ENCODE data around the gene ZNF891. TPM values are rescaled to one million over a fixed set of nuclear protein-coding genes. Genes with fewer than 3 reads are reported as not detected.

The ZNF891 gene
- total and polyA plus RNA-seq, 2 of the 13 experiments (the other 11 are each of a cell fraction or from before 2014, with no cell fraction given) = 1.3 to 2.1 TPM

- BruUV-seq (replicated peaks) = no TSS peak
- H2AFZ ChIP-seq (ENCODE audit: low read length) = no peak overlapping the region
- no peak for ATAC-seq
- no peaks in the 10 kb centered on the region for H3K4me1 ChIP-seq (ENCODE audit: insufficient read depth, low read length)
- no peaks in the 10 kb centered on the region for H3K79me2 ChIP-seq (ENCODE audit: insufficient read depth, low read length)
- H3K27ac ChIP-seq (ENCODE audit: extremely low read length, insufficient read depth, low read length) = no peak overlapping the region
- CTCF ChIA-PET (ENCODE audit: low intra/inter-chr PET ratio, low total read pairs) = no interaction called here
- peaks cover 4 to 8% of the 10 kb centered on the region in 2 experiments; a peak in 4 of 5 replicates for H3K36me3 ChIP-seq (replicated peaks in 1 of 2; ENCODE audit: control insufficient read depth in 1 of 2, insufficient read depth in 2 of 2, low read length in 2 of 2)
- no peak for DNase-seq (ENCODE audit: low spot score)
- intact Hi-C loops (cut with micrococcal nuclease; ENCODE audit: unreplicated experiment) (no loop called here), in situ Hi-C loops (cut with HindIII; ENCODE audit: extremely low pct_ligation_motif_present, low pct_unique_long_range_greater_than_20kb) (no loop called here)
- no peak for FAIRE-seq
- H3K9me3 ChIP-seq (ENCODE audit: low read length) = peaks cover 86% of the 10 kb centered on the region
- POLR2A ChIA-PET = no interaction called here
- 89% methylated on average over 7 of the region's 8 CpGs for WGBS (ENCODE audit: low lambda C conversion rate)
- H3K4me2 ChIP-seq (ENCODE audit: low read depth, low read length) = no peak overlapping the region
- no peaks in the 10 kb centered on the region for H4K20me1 ChIP-seq (ENCODE audit: insufficient read depth, low read length)
- H3K4me3 ChIP-seq (replicated peaks in 1 of 3; ENCODE audit: insufficient read depth in 1 of 3, low read depth in 2 of 3, low read length in 3 of 3) = no peak overlapping the region
- H3K9ac ChIP-seq (ENCODE audit: insufficient read depth, low read depth, low read length) = no peak overlapping the region
- no peaks in the 10 kb centered on the region for H3K27me3 ChIP-seq (ENCODE audit: control insufficient read depth in 1 of 2, insufficient read depth in 2 of 2, low read length in 2 of 2)
- TF ChIP-seq, protein P1, sequence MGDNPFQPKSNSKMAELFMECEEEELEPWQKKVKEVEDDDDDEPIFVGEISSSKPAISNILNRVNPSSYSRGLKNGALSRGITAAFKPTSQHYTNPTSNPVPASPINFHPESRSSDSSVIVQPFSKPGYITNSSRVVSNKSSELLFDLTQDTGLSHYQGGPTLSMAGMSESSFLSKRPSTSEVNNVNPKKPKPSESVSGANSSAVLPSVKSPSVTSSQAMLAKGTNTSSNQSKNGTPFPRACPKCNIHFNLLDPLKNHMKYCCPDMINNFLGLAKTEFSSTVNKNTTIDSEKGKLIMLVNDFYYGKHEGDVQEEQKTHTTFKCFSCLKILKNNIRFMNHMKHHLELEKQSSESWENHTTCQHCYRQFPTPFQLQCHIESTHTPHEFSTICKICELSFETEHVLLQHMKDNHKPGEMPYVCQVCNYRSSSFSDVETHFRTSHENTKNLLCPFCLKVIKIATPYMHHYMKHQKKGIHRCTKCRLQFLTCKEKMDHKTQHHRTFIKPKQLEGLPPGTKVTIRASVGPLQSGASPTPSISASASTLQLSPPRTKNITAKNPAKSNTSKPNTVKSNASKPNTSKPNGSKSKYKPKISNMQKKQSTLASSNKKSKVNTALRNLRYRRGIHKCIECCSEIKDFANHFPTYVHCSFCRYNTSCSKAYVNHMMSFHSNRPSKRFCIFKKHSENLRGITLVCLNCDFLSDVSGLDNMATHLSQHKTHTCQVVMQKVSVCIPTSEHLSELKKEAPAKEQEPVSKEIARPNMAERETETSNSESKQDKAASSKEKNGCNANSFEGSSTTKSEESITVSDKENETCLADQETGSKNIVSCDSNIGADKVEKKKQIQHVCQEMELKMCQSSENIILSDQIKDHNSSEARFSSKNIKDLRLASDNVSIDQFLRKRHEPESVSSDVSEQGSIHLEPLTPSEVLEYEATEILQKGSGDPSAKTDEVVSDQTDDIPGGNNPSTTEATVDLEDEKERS (CRISPR knock-in tag; IDR thresholded peaks at IDR 0.05) = peak; percentile 55; the same call in 1 of the 2 replicates
- TF ChIP-seq ZNF101 (CRISPR knock-in tag; IDR thresholded peaks at IDR 0.05; ENCODE audit: borderline replicate concordance, low read depth) (no peak), SETDB1 (CRISPR knock-in tag; IDR thresholded peaks at IDR 0.05; ENCODE audit: borderline replicate concordance) (peak; percentile 87; the same call in 1 of the 2 replicates), HMG20B (CRISPR knock-in tag; conservative IDR thresholded peaks at IDR 0.05) (no peak), AGO2 (optimal IDR thresholded peaks at IDR 0.05; ENCODE audit: low read depth, low read length) (peak; percentile 14), ZNF274 (CRISPR knock-in tag; IDR thresholded peaks at IDR 0.05) (peak; percentile 100), CBX5 (CRISPR knock-in tag; IDR thresholded peaks at IDR 0.05; ENCODE audit: borderline replicate concordance) (peak; percentile 18; the same call in 1 of the 2 replicates)
Measured at GRCh38 chr12:133058203-133059113, 71.6 kb downstream of the ZNF891 start.

All from HepG2 (cell line).